ENCODE data around the gene IKZF1. TPM values are rescaled to one million over a fixed set of nuclear protein-coding genes. Genes with fewer than 3 reads are reported as not detected.

The IKZF1 gene
- total RNA-seq, 1 experiment from 2014 or later, result 0.57 TPM

DNA sequence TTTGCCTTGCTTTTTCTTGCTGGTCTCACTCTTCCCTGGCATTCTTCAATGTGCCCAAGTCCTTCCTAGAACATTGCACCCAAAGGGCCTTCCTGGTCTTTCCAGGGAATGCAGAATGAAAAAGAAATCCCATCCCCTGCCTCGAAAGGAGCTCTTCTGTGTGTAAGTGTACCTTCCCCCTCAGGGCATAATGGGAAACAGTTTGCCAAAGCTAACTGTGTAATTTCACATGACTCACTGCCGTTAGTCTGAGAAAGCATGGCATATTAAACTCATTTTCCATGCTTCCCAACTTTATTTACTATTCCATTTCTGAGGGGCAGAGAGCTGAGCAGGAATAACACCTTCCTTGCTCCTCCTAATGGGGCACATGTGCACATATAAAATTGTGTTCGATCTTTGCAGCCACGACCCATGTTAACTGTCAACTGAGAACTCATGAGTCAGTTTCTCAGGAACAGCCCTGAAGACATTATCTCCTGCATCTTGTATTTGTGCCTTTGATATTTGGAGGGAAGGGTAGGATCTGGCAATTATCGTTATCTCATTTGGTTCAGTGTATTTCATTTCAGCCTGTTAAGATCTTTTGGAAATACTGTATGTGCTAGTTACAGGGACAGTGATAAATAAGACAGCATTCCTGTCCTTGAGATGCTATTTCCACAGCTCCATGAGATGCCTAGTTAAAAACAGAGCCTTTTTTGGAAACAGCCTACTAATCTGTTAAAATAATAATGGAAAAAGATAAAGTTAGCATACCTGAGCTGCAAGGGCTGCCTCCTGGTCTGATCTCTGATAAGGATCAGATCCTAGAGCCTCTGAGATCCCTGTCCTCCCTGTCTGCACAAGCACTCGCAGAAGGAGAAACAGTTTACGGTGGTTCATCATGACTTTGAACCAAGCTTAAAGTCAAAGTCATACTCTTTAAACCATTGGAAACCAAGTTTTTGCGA is 42.3 kb downstream of the IKZF1 start (continued):
- TF ChIP-seq, protein P1, sequence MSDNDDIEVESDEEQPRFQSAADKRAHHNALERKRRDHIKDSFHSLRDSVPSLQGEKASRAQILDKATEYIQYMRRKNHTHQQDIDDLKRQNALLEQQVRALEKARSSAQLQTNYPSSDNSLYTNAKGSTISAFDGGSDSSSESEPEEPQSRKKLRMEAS (IDR thresholded peaks at IDR 0.05), result no peak
- TF ChIP-seq POLR2A (IDR thresholded peaks at IDR 0.05; ENCODE audit: borderline replicate concordance, extremely low read depth, insufficient read depth, insufficient read length), result no peak
- no peak for TF ChIP-seq ZFX (IDR thresholded peaks at IDR 0.05)
- TF ChIP-seq ZNF274 (IDR thresholded peaks at IDR 0.05; ENCODE audit: low read depth, low read length), result no peak

DNA sequence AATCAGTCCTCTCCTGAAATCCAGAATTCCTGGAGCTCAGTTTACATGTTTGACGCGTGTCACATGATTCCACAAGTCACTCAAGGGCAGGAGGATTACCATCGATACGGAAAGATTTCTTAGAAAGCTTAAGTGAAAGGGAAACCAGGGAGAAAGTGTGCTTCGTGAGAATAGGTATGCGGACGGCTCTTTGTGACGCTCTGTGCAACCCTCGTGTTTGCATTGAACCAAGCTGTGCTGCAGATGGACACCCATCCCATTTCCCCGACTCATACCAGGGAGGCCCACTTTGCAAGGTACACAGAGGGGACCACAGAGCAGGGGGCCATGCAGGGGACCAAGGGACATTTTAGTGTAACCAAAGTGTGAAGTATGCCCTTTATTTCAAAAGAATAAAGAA is 43.2 kb downstream of the IKZF1 start:
- H4K20me1 ChIP-seq (ENCODE audit: insufficient read depth), result no peaks in the 10 kb centered on the region
- H3K4me1 ChIP-seq (ENCODE audit: control insufficient read depth in 1 of 2, insufficient read depth in 2 of 2, low read length in 2 of 2), result no peaks in the 10 kb centered on the region
- BruUV-seq (replicated peaks), result no TSS peak
- ATAC-seq (no peak), DNase-seq (ENCODE audit: low read depth, low spot score) (no peak)
- no peak overlapping the region for H2AFZ ChIP-seq (ENCODE audit: low read depth, low read length, poor library complexity, severe bottlenecking)
- RAD21 ChIA-PET (ENCODE audit: low non-redundant PET in 1 of 2, low total read pairs in 2 of 2, uncharacterized antibody in 2 of 2, unreplicated experiment in 2 of 2), result no interaction called here
- no peaks in the 10 kb centered on the region for H3K36me3 ChIP-seq (ENCODE audit: control insufficient read depth in 1 of 2, insufficient read depth in 2 of 2, low read length in 2 of 2)
- no peak overlapping the region for H3K4me2 ChIP-seq (ENCODE audit: low read length)
- TF ChIP-seq FOSL1 (IDR thresholded peaks at IDR 0.05; ENCODE audit: low read depth) (no peak), EZH2 (IDR thresholded peaks at IDR 0.05) (no peak)
- TF ChIP-seq, protein P2, sequence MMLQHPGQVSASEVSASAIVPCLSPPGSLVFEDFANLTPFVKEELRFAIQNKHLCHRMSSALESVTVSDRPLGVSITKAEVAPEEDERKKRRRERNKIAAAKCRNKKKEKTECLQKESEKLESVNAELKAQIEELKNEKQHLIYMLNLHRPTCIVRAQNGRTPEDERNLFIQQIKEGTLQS (IDR thresholded peaks at IDR 0.05), result no peak
- H3K27ac ChIP-seq (ENCODE audit: low read depth, low read length), result no peak overlapping the region
- H3K9me3 ChIP-seq (ENCODE audit: control insufficient read depth in 1 of 2, insufficient read depth in 1 of 2, low read depth in 1 of 2, low read length in 2 of 2), result no peaks in the 10 kb centered on the region
- no peaks in the 10 kb centered on the region for H3K79me2 ChIP-seq (ENCODE audit: insufficient read depth, low read length)
- peaks cover 12% of the 10 kb centered on the region; the same call in 1 of the 2 replicates for H3K27me3 ChIP-seq (ENCODE audit: insufficient read depth, low read length)
- H3K9me2 ChIP-seq (ENCODE audit: insufficient read depth), result no peaks in the 10 kb centered on the region
- intact Hi-C loops (cut with micrococcal nuclease), result no loop called here
- no peak overlapping the region for H3K9ac ChIP-seq (ENCODE audit: low read length)
- CTCF ChIA-PET, result no interaction called here
- no peak overlapping the region for H3K4me3 ChIP-seq (replicated peaks in 1 of 2; ENCODE audit: low read depth in 1 of 2, low read length in 2 of 2)
- POLR2A ChIA-PET, result no interaction called here
